ENCODE data around the gene CCDC149.

The CCDC149 gene

GRCh38 chr4:24799196-24799543 lies 113.7 kb downstream of the CCDC149 start:
- DNase-seq, result no peak

GRCh38 chr4:24798036-24798610 lies 114.7 kb downstream of the CCDC149 start:
- no peak for DNase-seq

GRCh38 chr4:24796620-24797019 lies 116.2 kb downstream of the CCDC149 start:
- no peak for DNase-seq

GRCh38 chr4:24795666-24796381 lies 117.0 kb downstream of the CCDC149 start:
- DNase-seq, result no peak

- peak in 1 of 2 experiments; percentile 50 for DNase-seq
Observed at GRCh38 chr4:24794916-24795665, 117.8 kb downstream of the CCDC149 start, which contains the start of gene SOD3. Gene SOD3 (plus strand): TSS chr4:24795573. CDS start chr4:24799522, 3,949 bp downstream.

GRCh38 chr4:24794480-24794879 lies 118.4 kb downstream of the CCDC149 start:
- DNase-seq, result no peak

GRCh38 chr4:24794051-24794450 lies 118.8 kb downstream of the CCDC149 start:
- DNase-seq, result no peak

GRCh38 chr4:24793219-24794005 lies 119.4 kb downstream of the CCDC149 start:
- DNase-seq, result no peak

- no peak for DNase-seq
Observed at GRCh38 chr4:24792552-24792951, 120.3 kb downstream of the CCDC149 start.

- no peak for DNase-seq
Observed at GRCh38 chr4:24791043-24791442, 121.8 kb downstream of the CCDC149 start.

GRCh38 chr4:24783506-24783905 lies 129.3 kb downstream of the CCDC149 start:
- no peak for DNase-seq

- DNase-seq, result no peak
Observed at GRCh38 chr4:24781999-24782745, 130.7 kb downstream of the CCDC149 start.

- DNase-seq, result no peak
Observed at GRCh38 chr4:24780936-24781495, 131.8 kb downstream of the CCDC149 start.

GRCh38 chr4:24778464-24779225 lies 134.2 kb downstream of the CCDC149 start:
- DNase-seq, result no peak

- no peak for DNase-seq
Observed at GRCh38 chr4:24777536-24778463, 135.0 kb downstream of the CCDC149 start.

GRCh38 chr4:24775750-24776149 lies 137.1 kb downstream of the CCDC149 start:
- no peak for DNase-seq

GRCh38 chr4:24775032-24775605 lies 137.7 kb downstream of the CCDC149 start:
- DNase-seq, result no peak

GRCh38 chr4:24774452-24774851 lies 138.4 kb downstream of the CCDC149 start:
- no peak for DNase-seq

- DNase-seq, result no peak
Observed at GRCh38 chr4:24772952-24773351, 139.9 kb downstream of the CCDC149 start.
